ENCODE results near the gene FYB2. TPM values are rescaled to one million over a fixed set of nuclear protein-coding genes. Genes with fewer than 3 reads are reported as not detected.

FYB2 gene
- total RNA-seq, 1 experiment from 2014 or later: not detected

DNA sequence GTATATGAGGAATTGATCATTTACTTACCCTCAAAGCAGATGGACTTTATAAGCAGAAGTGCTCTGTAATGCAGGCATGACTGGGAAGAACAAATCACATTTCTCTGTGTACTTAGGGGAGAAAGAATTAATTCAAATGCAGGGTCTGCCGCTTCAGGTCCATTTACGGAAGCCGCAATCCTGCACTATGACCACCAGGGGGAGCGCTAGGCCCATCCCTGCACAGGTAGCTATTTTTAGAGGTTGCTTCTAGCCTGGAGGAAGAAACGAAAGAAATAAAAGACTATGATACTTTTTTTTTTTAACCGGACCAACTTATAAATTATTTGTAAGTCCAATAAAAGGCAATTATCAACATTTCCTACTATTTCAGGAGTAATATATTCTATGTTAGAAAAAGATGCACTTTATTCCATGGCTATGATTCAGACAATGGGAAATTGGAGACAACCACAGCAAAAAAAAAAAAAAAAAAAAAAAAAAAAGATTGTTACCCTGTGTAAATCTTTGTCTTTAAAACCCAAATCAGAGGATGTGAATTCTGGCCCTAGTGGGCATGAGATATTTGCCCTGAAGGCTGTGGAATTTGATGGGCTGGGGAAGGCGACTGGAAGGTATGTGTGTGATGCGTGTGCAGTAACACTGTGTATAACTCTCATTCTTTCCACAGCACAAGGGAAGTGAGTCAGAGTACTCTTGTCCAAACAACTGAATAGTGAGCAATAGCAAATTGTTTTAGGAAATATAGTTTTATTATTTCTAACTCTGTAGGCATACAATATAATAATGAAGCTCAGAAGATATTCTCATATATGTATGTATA, 12.9 kb upstream of the FYB2 start:
- TF ChIP-seq, protein P1, sequence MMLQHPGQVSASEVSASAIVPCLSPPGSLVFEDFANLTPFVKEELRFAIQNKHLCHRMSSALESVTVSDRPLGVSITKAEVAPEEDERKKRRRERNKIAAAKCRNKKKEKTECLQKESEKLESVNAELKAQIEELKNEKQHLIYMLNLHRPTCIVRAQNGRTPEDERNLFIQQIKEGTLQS (IDR thresholded peaks at IDR 0.05): no peak
- TF ChIP-seq CTCF (IDR thresholded peaks at IDR 0.05 in 2 of 3, conservative IDR thresholded peaks at IDR 0.05 in 1 of 3; ENCODE audit: borderline replicate concordance in 1 of 3, insufficient read depth in 1 of 3, low read depth in 2 of 3, low read length in 2 of 3): peak; percentile 65 to 96 (median 91)
- TF ChIP-seq RAD21 (IDR thresholded peaks at IDR 0.05; ENCODE audit: low read depth): peak; percentile 91
- no peak for TF ChIP-seq MAX (IDR thresholded peaks at IDR 0.05)
- TF ChIP-seq FOSL1 (IDR thresholded peaks at IDR 0.05; ENCODE audit: low read depth): no peak; the same call in 1 of the 2 replicates
- no peak for TF ChIP-seq ZNF274 (IDR thresholded peaks at IDR 0.05; ENCODE audit: low read depth, low read length)
- TF ChIP-seq SP1 (IDR thresholded peaks at IDR 0.05; ENCODE audit: low read depth): no peak
- TF ChIP-seq EZH2phosphoT487 (IDR thresholded peaks at IDR 0.05; ENCODE audit: borderline replicate concordance): no peak
- no peak for TF ChIP-seq SRF (IDR thresholded peaks at IDR 0.05; ENCODE audit: low read depth)
- no peak for TF ChIP-seq POLR2A (IDR thresholded peaks at IDR 0.05; ENCODE audit: borderline replicate concordance, extremely low read depth, insufficient read depth, insufficient read length)
- no peak for TF ChIP-seq EGR1 (IDR thresholded peaks at IDR 0.05; ENCODE audit: low read depth)
- CTCF ChIA-PET: interaction anchor here (0.7 to 2.2 kb wide), 4 partner anchors 12 to 324 kb away, joined by 3 to 10 read pairs (median 4); no protein-coding TSS in a partner anchor
- Histone ChIP-seq H3K4me3 (replicated peaks in 1 of 2; ENCODE audit: low read depth in 1 of 2, low read length in 2 of 2) (no peak overlapping the region), H3K4me1 (ENCODE audit: control insufficient read depth in 1 of 2, insufficient read depth in 2 of 2, low read length in 2 of 2) (peaks cover 0 to 3% of the 10 kb centered on the region in 2 experiments; a peak in 1 of 4 replicates), H3K9ac (ENCODE audit: low read length) (no peak overlapping the region), H2AFZ (ENCODE audit: low read depth, low read length, poor library complexity, severe bottlenecking) (no peak overlapping the region), H3K36me3 (ENCODE audit: control insufficient read depth in 1 of 2, insufficient read depth in 2 of 2, low read length in 2 of 2) (no peaks in the 10 kb centered on the region), H3K9me3 (ENCODE audit: control insufficient read depth in 1 of 2, insufficient read depth in 1 of 2, low read depth in 1 of 2, low read length in 2 of 2) (no peaks in the 10 kb centered on the region), H3K9me2 (ENCODE audit: insufficient read depth) (no peaks in the 10 kb centered on the region), H3K27me3 (ENCODE audit: insufficient read depth, low read length) (peaks cover 17% of the 10 kb centered on the region; the same call in 1 of the 2 replicates), H3K4me2 (ENCODE audit: low read length) (no peak overlapping the region), H4K20me1 (ENCODE audit: insufficient read depth) (no peaks in the 10 kb centered on the region), H3K79me2 (ENCODE audit: insufficient read depth, low read length) (no peaks in the 10 kb centered on the region), H3K27ac (ENCODE audit: low read depth, low read length) (no peak overlapping the region)
- POLR2A ChIA-PET: interaction anchor here (0.7 kb wide), 2 partner anchors 1014 to 1239 kb away, joined by 3 read pairs; no protein-coding TSS in a partner anchor
- BruUV-seq (replicated peaks): no TSS peak
- intact Hi-C loops (cut with micrococcal nuclease): loop anchor here (1.0 to 2.0 kb wide), 3 partner anchors 136 to 1331 kb away; no protein-coding TSS in a partner anchor
- peak; percentile 29 for DNase-seq (ENCODE audit: low read depth, low spot score)
- ATAC-seq: peak; percentile 79
- RAD21 ChIA-PET (ENCODE audit: low non-redundant PET in 1 of 2, low total read pairs in 2 of 2, uncharacterized antibody in 2 of 2, unreplicated experiment in 2 of 2): interaction anchor here in 1 of 2 experiments (0.7 kb wide), 1 partner anchor 1907 kb away, joined by 4 read pairs; no protein-coding TSS in a partner anchor
